WI38 (cell line): ENCODE measurements around the gene MAP3K20.
"Not testable (repeated sequence)": the region's sequence is repeated elsewhere in the genome, so short reads cannot be mapped to it uniquely, and the experiment has no call there.

Experiments
- H3K4me3 ChIP-seq: 2 replicates; pipeline ENCODE4 v1.5.1; 2011; ENCODE audit warnings: low read depth, mild to moderate bottlenecking, control low read depth, low read length
- CTCF ChIP-seq: IDR thresholded peaks from 2 replicates; pipeline ENCODE4 v1.5.1; 2012; ENCODE audit warnings: low read depth, mild to moderate bottlenecking, control low read depth, low read length

The MAP3K20 gene

GRCh38 chr2:173290518-173290917 lies 214.9 kb downstream of the MAP3K20 start:
- TF ChIP-seq CTCF = no peak
- H3K4me3 ChIP-seq = no peak overlapping the region

- no peak for TF ChIP-seq CTCF
Measured at GRCh38 chr2:173291412-173291811, 215.8 kb downstream of the MAP3K20 start.

GRCh38 chr2:173296235-173296634 lies 220.6 kb downstream of the MAP3K20 start:
- H3K4me3 ChIP-seq = no peak overlapping the region
- no peak for TF ChIP-seq CTCF

More at GRCh38 chr2:173291412-173291811, 215.8 kb downstream of the MAP3K20 start:
- H3K4me3 ChIP-seq = no peak overlapping the region

GRCh38 chr2:173298536-173299097 lies 223.0 kb downstream of the MAP3K20 start:
- TF ChIP-seq CTCF = no peak
- H3K4me3 ChIP-seq = no peak overlapping the region

- no peak for TF ChIP-seq CTCF
- H3K4me3 ChIP-seq = no peak overlapping the region
Measured at GRCh38 chr2:173299764-173300163, 224.1 kb downstream of the MAP3K20 start.

- TF ChIP-seq CTCF = no peak
- H3K4me3 ChIP-seq = no peak overlapping the region
Measured at GRCh38 chr2:173300458-173300857, 224.8 kb downstream of the MAP3K20 start.

GRCh38 chr2:173301549-173301948 lies 225.9 kb downstream of the MAP3K20 start:
- H3K4me3 ChIP-seq = not testable (repeated sequence)

GRCh38 chr2:173305303-173305702 lies 229.7 kb downstream of the MAP3K20 start:
- no peak overlapping the region for H3K4me3 ChIP-seq
- TF ChIP-seq CTCF = no peak
